HG02840 (cell line): ENCODE results near the gene CCDC63.
A peak's percentile ranks its signal among the peaks of the same experiment; 100 is the strongest.

Experiments used
- ATAC-seq: cut with Tn5 transposase; IDR thresholded peaks from one replicate; pipeline ENCODE4 v1.9.1; 2021; ENCODE audit warnings: mild to moderate bottlenecking, moderate library complexity, moderate number of reproducible peaks; ENCODE audit not compliant: unreplicated experiment, low FRiP score

Gene CCDC63

GRCh38 chr12:110880651-110881050 is 33.9 kb downstream of the CCDC63 start:
- no peak for ATAC-seq

GRCh38 chr12:110883251-110883650 is 36.5 kb downstream of the CCDC63 start:
- ATAC-seq = no peak

DNA sequence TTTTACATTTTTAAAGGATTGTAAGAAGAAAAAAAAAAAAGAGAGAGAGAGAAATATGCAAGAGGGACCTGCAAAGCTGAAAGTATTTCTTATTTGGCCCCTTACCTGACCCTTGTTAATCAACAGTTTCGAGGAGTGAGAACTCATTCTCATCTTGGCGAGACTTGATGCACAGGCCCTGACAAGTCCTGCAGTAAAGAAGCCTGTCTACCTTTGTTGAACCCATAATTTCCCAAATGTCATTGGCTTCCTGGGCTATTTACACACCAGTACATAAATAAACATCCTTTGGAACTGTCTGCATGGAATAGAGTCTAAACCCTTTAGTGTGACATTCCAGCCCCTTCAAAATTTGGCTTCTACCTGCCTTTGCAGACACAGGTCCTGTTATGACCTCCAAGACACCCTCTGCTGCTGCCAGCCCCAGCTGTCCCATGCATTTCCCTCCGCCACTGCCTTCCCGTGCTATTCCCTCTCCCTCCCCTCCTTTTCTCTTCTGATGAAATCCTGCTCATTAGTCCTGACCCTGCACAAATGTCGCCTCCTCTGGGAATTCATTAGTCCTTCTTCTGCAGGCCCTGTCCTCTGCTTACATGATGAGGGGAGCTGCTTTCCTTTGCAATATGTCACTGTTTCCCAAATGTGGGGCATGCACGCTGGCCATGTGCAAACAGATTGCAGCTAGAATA is 38.5 kb downstream of the CCDC63 start:
- ATAC-seq = no peak

GRCh38 chr12:110888256-110888991 is 41.6 kb downstream of the CCDC63 start:
- ATAC-seq = no peak

DNA sequence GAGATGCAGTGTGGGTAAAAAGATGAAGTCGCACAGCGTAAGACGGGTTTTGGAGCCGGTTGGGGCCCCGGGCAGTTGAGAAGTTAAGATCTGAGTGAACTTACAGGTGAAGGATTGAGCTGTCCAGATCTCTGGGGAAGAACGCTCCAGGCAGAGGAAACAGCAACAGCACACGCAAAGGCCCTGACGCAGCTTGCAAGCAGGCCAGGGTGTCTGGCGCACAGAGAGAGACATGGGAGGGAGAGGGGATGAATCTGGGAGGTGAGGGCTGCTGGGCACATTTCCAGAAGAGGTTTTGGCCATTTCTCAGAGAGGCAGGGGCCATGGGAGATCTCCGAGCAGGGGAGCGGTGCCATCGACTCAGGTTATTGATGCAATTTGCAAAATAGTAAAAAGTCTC is 42.6 kb downstream of the CCDC63 start:
- no peak for ATAC-seq

DNA sequence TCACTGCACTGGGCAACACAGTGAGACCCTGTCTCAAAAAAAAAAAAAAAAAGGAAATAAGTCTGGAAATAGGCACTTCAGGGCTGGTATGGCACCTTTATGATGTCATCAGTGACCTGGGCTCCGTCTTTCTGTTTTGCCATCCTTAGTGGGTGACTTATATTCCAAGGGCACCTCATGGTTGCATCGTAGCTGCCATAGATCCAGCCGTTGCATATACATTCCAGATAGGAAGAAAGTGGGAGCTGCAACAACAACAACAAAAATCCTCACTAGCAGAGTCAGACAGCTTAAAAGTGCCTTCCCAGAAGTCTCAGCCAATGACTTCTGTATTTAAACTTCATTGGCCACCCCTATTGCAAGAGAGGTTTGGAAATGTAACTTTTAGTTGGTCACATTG is 47.2 kb downstream of the CCDC63 start:
- no peak for ATAC-seq

- ATAC-seq = no peak
These were observed 49.8 kb downstream of the CCDC63 start for GRCh38 chr12:110896559-110896958.

- ATAC-seq = no peak
These were observed 54.6 kb downstream of the CCDC63 start for GRCh38 chr12:110901401-110901800.

DNA sequence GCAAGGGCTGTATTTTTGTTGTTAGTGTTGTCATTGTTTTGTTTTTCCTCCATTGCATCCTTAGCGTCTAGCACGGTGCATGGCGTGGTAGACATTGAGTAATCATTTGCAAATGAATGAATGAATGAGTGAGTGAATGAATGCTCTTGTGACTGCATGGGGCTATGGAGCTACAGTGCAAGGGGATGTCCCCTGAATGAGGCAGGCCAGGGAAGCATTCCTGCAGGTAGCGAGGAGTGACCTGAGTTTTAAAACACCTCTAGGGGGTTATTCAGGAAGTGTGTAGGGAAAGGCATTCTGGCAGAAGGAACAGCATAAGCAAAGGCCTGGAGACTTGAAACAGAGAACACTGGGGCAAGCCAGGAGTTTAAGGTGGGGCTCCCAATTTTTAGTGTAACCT is 56.7 kb downstream of the CCDC63 start:
- ATAC-seq = no peak

DNA sequence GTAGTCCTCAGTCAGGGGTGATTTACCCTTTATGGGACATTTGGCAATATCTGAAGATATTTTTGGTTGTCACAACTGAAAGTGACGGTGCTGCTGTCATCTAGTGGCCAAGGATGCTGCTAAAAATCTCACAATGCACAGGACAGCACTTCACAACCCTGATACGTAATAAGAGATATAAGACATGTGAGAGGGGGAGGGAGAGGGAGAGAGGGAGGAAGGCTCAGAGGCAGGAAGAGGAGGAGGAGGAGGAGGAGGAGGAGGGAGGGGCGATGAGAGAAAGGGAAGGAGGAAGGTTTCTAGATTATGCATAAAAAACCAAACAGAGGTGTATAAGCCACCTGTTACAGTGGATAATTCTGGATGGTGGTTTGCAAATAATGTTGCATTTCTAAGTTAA is 59.3 kb downstream of the CCDC63 start:
- ATAC-seq = no peak

GRCh38 chr12:110906516-110906915 is 59.7 kb downstream of the CCDC63 start:
- ATAC-seq = no peak

DNA sequence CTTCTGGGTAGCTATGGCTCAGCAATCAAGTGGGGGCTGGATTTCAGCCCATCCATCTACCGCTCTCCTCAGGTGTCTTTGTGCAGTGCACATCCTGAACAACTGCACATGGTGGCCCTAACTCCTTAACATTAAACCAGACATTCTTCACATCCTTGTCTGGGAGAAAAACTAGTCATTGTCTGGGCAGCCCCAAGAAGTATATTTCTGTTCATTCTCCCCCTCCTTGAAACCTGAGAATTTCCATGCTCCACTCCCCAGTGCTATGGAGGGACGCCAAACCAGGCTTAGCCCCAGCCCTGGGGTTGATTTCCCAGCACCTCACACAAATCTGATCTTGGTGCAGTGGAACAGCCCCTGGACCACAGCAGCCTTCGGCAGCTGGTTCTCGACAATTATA is 60.2 kb downstream of the CCDC63 start:
- ATAC-seq = no peak

GRCh38 chr12:110907583-110907982 is 60.8 kb downstream of the CCDC63 start:
- no peak for ATAC-seq

DNA sequence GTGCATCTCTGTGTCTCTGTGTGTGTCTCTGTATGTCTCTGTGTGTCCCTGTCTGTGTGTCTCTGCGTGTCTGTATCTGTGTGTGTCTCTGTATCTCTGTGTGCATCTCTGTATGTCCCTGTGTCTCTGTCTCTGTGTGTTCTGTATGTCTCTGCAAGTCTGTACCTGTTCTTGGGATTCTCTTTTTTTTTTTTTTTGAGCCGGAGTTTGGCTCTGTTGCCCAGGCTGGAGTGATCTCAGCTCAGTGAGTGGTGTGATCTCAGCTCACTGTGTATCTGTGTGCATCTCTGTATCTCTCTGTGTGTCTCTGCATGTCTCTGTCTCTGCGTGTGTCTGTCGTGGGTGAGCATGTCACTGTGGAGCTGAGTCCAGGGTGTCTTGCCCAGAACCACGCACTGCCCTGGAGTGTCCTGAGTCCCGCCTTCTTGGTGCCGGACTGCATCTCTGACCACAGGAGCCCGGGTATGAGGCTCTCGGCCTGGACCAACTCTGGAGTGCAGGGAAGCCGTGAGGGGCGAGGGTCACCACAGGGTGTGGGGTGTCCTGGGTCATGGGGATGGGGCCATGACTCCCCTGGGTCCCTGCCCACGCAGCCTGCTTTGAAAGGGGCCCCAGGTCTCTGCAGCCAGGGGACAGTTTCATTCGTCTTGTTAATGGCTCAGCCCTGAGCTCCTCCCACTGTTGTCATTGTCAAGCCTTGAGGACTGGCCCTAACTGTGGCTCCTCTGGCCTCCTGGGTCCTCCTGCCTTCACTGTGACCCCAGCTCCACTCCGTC is 61.8 kb downstream of the CCDC63 start:
- ATAC-seq = no peak

- no peak for ATAC-seq
These were observed 65.5 kb downstream of the CCDC63 start for GRCh38 chr12:110912263-110912662.

DNA sequence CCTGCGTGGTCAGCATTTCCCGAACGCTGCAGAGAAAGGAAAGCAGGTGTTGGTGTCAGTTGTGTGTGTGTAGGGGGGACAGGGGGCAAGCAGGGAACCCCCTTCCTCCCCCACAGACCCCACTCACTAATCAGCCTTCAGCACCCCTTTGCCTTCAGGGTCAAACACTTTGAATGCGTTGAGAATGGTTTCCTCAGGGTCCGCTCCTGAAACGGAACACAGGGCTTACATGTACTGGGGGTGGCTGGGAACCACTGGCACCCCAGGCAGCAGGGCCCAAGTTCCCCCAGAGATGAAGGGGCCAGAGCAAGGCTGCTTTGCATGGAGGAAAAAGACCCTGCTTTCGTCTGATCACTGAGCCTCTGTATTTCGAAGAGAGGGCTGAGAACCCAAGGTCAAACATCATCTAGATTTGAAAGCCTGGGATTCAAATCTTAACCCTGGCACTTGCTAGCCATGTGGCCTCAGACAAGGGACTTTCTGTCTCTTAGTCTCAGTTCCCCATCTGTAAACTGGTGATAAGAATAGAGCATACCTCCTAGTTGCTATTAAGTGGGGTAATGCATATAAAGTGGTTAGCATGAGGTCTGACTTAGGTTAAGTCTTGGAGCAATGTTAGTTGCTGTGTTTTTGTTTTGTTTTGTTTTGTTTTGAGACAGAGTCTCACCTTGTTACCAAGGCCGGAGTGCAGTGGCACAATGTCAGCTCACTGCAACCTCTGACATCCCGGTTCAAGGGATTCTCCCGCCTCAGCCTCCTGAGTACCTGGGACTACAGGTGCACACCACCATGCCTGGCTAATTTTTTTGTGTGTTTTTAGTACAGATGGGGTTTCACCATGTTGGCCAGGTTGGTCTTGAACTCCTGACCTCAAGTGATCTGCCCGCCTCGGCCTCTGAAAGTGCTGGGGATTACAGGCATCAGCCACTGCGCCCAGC is 66.6 kb downstream of the CCDC63 start:
- ATAC-seq = peak; percentile 97

- ATAC-seq = no peak
These were observed 69.6 kb downstream of the CCDC63 start for GRCh38 chr12:110916295-110916875.

DNA sequence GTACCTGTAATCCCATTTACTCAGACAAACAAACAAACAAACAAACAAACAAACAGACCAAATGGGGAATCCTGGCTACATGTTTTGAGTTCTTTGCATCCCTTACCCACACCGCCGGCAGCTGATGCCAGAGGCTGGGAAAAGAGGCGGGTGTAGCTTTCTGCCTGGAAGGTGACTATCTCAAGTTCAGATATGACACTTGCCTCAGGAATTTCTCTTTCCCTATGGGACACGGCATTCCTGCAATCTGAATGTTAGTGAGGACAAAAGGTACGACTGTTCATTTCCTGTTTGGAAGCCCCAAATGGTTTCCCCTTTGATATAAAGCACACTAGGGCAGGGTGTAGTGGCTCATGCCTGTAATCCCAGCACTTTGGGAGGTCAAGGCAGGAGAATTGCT is 70.7 kb downstream of the CCDC63 start:
- ATAC-seq = no peak

GRCh38 chr12:110917961-110918360 is 71.2 kb downstream of the CCDC63 start:
- ATAC-seq = no peak

- no peak for ATAC-seq
These were observed 72.9 kb downstream of the CCDC63 start for GRCh38 chr12:110919720-110920119.
